GM18519 (cell line): ENCODE data around the gene MT1B.
A peak's percentile ranks its signal among the peaks of the same experiment; 100 is the strongest.
"Not testable (repeated sequence)": the region's sequence is repeated elsewhere in the genome, so short reads cannot be mapped to it uniquely, and the experiment has no call there.

ENCODE experiments used
- ATAC-seq: cut with Tn5 transposase; IDR thresholded peaks from one replicate; pipeline ENCODE4 v1.9.1; 2021; ENCODE audit warnings: mild to moderate bottlenecking, moderate library complexity; ENCODE audit not compliant: unreplicated experiment, low FRiP score

MT1B gene

DNA sequence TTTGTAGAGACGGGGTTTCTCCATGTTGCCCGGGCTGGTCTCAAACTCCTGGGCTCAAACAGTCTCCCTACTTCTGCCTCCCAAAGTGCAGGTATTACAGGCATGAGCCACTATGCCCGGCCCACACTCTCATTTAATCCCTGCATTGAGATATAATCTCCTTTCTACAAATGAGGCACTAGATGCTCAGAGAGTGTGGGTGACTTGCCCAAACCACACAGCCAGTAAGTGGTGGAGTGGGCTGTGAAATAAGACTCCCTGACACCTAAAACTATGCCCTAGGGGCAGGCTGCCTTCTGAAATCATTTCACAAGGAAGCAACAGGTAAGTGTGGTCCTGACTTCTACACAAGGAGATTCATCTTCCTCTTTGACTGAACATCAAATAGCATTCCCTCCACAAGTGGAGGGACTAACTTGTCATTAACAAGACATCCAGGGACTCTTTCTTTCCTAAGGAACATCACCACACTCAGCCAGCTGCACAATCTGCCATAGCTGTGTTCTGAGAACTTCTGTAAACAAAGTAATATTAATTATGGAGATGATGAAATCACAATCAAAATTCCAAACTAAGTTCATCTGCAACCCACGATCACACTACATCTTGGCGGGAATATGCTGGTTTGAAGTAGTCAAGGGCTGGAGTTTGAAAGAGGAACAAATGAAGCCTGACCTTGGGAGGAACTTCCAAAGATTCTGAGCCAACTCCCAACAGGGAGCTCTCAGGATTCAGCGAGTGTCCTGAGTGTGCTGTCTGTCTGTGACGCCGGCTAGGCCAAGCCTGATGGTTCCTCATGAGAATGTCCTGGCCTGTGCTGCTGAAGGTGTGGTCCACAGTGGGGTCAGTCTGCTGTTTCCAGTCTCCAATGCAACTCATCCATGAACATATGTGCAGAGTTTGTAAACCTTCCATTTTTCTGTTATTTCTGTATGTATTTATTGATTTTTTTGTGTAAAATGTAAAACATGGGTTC, 13.9 kb downstream of the MT1B start:
- not testable (repeated sequence) for ATAC-seq

DNA sequence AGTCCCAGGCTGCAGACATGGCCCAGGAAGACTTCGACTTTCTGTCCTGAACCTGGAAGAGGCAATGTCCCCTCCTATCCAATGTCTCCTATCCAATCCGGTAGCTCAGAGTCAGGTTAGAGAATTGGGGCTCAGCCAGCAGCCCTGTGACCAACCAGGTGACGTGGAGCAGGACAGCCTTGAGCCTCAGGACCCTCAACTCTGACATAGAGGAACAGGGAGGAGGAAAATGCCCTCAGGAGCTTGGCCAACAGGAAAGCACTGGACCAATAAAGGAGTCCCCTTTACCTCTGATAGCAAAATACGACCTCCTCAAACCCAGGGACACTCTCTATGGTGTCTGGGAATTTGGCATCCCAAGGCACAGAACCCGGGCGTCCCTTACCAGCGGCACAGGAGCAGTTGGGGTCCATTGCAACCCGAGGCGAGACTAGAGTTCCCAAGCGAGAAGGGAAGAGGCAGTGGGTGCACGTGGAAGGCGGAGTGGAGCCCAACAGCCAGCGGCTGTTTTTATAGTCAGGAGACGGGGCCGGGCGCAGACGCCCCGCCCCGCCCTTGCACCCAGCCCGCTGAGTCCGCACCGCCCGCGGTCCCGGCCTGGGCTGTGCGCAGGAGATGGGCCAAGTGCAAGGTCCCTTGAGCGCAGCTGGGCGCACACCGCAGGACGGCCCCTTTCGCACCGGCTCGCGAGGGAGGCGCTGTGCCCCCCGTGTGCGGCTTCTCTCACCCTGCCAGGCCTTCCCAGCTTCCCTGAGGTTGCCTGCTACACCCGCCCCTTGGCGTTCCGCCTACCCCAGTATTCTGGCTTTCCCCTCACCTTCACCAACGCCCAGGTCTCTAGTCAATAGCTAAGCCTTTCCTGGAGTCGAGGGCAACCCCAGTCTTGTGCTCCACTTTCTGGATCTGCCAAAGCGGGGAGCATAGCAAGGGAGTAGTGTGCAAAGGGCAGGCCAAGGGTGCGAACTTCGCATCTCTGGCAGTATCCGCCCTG, 16.2 kb downstream of the MT1B start, which contains the start of gene MT1G:
TSS of gene MT1G (minus strand) at position 485 of the 991 bp plus-strand sequence. CDS start at position 413, 72 bp downstream.
- ATAC-seq, result no peak

DNA sequence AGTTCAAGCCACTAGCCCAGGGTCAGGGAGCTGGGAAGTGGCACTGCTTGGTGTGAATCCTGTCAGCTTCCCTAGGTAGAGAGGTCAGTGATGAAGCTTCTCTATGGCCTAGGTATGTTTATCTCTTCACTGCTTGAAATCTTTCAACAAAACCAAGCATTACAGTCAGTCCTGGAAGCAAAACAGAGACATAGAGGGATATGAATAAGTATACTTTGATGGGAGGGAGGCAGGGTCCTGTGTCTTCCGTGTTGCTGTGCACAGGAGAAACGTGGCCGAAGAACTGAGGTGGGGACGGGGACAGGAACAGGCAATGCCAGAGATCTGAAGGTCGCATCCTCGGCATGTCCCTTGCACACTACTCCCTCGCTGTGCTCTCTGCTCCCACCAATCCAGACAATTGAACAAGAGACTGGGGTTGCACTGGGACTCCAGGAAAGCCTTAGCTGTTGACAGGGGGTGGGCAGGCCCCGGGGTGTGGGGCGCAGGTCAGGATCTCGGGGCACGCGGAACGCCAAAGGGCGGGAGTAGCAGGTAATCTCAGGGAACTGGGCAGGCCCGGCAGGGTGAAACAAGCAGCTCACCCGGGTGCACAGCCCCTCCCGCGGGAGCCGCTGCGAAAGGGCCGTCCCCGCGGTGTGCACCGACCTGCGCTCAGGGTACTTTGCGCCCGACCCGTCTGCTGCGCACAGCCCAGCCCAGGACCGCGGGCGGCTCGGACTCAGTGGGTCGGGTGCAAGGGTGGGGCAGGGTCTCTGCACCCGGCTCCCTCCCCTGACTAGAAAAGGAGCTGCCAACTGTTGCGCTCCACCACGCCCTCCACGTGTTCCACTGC, 17.5 kb downstream of the MT1B start, which contains the start of gene MT1H:
TSS of gene MT1H (plus strand) at position 810 of the 835 bp plus-strand sequence. CDS start 71 bp downstream, outside the sequence.
- no peak for ATAC-seq

DNA sequence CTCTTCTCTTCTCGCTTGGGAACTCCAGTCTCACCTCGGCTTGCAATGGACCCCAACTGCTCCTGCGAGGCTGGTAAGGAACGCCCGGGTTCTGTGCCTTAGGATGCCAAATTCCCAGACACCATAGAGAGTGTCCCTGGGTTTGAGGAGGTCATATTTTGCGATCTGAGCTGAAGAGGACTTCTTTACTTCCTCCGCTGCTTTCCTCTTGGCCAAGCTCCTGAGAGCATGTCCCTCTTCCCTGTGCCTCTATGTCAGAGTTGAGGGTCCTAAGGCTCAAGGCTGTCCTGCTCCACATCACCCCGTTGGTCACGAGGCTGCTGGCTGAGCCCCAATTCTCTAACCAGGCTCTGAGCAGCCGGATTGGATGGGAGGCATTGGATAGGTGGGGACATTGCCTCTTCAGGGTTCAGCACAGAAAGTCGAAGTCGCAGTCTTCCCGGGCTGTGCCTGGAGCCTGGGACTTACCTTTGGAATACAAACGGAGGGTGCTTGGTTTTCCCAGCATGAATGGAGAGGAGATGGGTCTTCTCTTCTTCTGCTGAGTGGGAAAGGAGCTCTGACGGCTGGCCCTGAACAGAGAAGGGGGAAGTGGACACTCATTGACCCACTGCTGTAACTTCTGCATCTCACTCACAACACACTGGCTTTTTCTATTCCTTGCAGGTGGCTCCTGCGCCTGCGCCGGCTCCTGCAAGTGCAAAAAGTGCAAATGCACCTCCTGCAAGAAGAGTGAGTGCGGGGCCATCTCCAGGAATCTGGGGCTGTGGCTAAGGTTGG, 18.3 kb downstream of the MT1B start:
- ATAC-seq, result no peak

DNA sequence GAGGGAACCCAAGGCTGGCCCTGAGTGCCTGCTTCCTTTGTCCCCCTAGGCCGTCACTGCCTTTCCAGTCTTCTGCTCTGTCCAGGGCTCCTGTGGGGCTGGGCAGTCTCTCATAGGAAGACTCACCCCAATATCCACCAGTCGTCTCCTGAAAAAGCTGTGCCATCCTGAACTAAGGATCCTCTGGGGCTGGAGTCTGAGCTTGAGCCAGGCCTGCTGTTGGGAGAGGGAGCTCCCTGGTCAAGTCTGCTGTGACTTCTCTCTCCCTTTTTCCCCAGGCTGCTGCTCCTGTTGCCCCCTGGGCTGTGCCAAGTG, 18.9 kb downstream of the MT1B start:
- ATAC-seq, result no peak

DNA sequence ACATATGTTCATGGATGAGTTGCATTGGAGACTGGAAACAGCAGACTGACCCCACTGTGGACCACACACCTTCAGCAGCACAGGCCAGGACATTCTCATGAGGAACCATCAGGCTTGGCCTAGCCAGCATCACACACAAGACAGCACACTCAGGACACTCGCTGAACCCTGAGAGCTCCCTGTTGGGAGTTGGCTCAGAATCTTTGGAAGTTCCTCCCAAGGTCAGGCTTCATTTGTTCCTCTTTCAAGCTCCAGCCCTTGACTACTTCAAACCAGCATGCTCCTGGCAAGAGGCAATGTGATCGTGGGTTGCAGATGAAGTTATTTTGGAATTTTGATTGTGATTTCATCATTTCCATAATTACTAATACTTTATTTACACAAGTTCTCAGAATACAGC, 20.0 kb downstream of the MT1B start:
- not testable (repeated sequence) for ATAC-seq

DNA sequence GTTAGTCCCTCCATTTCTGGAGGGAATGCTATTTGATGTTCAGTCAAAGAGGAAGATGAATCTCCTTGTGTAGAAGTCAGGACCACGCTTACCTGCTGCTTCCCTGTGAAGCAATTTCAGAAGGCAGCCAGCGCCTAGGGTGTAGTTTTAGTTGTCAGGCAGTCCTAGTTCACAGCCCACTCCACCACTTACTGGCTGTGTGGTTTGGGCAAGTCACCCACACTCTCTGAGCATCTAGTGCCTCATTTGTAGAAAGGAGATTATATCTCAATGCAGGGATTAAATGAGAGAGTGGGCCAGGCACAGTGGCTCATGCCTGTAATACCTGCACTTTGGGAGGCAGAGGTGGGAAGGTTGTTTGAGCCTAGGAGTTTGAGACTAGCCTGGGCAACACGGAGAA, 20.5 kb downstream of the MT1B start:
- ATAC-seq, result not testable (repeated sequence)

DNA sequence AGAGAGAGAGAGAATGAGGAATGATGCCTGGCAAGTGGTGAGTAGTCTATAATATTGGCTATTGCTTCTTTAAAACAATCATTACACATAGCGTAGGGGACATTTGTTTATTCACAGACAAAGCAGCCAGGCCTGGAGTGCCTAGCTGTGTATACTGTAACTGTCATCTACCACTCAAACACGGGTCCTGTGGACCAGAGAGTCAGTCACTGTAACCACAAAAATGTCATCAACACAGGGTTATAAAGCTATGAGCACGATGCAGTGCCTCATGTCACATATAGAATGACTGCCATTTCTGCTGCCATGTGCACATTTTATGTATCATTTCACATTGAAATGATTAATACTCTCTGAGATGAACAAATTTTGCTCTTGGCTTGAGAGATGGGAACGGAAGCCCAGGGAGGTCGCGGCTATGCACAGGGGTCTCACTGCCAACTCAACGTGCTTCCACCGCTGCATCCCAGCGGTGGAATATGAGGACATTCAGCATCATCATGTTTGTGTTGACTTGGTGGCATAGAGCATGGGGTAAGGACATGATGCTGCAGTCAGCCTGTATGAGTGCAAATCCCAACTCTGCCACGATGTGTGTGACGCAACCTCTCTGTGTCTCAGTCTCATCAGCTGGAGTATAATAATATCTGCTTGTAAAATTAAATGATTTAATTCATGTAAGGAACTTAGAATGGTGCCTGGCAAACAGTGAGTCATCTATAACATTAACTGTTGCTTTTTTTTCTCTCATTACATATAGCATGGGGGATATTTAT, 21.3 kb downstream of the MT1B start:
- ATAC-seq, result no peak

DNA sequence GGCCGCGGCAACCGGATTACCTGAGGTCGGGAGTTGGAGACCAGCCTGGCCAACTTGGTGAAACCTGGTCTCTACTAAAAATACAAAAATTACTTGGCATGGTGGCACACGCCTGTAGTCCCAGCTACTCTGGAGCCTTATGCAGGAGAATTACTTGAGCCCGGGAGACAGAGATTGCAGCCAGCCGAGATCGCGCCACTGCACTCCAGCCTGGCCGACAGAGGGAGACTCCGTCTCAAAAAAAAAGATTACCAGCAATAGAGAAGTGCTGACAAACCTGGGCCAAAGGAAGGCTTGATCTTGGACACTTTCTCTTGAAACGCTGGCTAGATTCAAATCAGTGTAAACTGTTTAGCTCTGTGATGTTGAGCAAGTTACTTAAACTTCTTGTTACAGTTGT, 22.2 kb downstream of the MT1B start:
- ATAC-seq, result no peak

DNA sequence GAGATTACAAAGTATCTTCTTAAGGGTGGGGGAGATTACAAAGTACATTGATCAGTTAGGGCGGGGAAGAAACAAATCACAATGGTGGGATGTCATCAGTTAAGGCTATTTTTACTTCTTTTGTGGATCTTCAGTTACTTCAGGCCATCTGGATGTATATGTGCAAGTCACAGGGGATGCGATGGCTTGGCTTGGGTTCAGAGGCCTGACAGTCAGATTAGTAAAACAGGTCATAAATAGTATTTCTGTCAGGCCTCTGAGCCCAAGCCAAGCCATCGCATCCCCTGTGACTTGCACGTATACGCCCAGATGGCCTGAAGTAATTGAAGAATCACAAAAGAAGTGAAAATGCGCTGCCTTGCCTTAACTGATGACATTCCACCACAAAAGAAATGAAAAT, 22.9 kb downstream of the MT1B start:
- not testable (repeated sequence) for ATAC-seq

DNA sequence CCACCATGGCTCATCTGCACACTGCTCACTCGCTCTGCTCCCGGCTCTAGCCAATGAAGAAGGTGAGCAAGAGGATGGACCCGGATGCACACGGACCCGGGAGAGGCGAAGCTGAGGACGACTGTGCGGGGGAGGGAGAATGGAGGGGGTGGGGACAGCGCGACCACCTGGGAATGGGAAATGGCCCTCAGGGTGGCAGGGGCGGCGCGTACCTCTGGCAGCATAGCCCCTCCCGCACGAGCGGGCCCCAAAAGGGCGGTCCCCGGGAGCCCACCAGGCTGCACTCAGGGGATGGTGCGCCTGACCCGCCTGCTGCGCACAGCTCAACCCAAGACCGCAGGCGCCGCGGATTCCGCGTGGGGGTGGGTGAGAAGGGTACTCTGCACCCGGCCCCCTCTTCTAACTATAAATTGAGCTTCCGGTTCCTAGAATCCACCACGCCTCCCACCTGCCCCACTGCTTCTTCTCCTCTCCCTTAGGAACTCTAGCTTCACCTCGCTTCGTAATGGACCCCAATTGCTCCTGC, 24.1 kb downstream of the MT1B start:
- no peak for ATAC-seq

DNA sequence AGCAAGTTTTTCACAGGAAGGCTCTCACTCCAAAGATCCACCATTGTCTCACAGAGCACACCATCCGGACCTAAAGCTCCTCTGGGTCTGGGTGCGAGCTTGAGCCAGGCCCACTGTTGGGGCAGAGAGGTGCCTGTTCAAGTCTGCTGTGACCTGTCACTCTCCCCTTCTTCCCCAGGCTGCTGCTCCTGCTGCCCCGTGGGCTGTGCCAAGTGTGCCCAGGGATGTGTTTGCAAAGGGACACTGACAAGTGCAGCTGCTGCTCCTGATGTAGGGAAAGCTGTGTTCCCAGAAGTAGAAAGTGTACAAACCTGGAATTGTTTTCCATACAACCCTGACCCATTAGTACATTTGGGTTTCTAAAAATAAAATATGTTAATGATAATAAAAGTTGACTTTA, 25.8 kb downstream of the MT1B start:
- ATAC-seq, result no peak

DNA sequence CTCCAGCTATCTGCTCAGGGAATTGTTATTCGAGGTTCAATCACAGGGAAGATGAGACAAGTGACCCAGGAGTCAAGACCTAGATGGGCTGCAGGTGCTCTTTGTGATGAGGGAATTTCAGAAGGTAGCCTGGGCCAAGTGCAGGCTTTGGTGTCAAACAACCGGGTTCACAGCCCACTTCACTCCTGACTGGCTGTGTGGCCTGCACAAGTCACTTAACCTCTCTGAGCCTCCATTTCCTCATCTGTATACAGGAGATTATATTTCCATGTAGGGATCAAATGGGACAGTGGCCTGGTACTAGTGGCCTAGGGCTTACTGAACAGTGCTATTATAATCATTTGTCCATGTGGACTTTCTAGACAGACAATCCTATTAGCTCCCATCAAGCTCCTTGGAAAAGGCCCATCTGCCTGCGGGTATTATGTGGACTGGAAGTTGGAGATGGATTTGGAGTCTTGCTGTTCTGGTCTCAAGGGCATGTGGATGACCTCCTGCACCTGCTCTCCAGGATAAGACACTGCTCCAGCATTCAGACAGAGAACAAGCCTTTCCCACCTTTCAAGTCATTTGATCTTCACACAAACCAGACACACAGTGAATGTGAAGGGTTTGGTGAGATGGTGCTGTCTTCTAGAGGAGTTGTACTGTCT, 27.5 kb downstream of the MT1B start:
- ATAC-seq, result no peak

DNA sequence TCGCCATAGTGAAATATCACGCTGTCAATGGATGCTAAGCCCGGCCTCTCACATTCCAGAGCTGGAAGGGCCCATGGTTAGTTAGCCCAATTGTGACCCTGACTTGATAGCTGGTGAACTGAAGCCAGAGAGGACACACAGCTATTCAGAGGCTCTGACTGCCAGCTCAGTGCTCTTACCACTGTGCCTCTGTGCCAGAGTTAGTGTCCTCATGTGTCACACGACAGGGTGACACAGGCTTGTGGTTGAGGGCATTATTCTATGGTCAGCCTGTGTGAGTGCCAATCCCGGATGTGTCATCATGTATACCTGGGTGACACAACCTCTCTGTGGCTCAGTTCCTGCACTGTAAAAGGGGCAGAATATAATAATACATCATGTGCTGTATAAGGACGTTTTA, 28.1 kb downstream of the MT1B start:
- no peak for ATAC-seq

DNA sequence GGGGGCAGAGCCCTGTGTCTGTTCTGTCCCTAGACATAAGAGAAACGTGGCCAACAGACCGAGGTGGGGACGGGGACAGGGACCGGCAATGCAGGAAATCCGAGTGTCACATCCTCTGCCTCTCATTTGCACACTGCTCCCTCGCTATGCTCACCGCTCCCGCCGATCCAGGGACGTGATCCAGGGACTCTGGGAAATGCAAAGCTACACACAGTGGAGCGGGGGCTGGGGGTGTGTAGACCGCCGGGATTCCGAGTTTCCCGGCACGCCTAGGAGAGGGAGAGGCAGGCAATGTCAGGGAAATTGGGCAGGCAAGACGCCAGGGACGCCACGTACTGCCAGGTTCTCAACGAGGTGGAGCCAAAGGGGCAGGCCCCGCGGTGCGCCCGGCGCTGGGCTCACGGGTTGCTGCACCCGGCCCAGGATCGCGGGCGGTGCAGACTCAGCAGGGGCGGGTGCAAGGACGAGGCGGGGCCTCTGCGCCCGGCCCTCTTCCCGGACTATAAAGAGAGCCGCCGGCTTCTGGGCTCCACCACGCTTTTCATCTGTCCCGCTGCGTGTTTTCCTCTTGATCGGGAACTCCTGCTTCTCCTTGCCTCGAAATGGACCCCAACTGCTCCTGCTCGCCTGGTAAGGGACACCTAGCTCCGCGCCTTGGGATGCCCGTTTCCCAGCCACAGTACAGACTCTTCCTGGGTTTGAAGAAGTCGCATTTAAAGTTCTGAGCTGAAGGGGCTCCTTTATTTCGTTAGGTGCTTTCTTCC, 30.4 kb downstream of the MT1B start, which contains the start of gene MT1X:
TSS of gene MT1X (plus strand) at position 532 of the 764 bp plus-strand sequence. CDS start at position 603, 71 bp downstream.
- ATAC-seq, result peak; percentile 89

DNA sequence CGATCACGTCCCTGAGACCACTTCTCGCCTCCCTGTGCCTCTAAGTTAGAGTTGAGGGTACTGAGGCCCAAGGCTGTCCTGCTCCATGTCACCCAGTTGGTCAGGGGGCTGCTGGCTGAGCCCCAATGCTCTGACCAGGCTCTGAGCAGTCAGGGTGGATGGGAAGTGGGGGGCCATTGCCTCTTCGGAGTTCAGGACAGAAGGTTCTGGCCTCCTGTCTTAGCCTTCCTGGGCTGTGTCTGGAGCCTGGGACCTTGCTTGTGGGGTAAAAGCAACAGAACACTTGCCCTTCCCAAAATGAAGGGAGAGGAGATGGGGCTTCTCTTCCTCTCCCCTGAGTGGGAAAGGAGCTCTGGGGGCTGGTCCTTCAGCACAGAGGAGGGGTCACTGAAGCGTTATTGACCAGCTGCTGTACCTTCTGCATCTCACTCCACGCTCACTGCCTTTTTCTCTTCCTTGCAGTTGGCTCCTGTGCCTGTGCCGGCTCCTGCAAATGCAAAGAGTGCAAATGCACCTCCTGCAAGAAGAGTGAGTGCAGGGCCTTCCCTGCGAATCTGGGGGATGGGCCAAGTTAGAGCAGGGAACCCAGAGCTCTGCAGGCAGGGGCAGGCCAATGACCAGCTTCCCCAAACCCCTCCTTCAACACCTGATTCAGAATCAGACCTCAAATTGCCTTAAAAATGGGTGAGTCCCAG, 31.2 kb downstream of the MT1B start:
- no peak for ATAC-seq
